NCI-H460 (cell line): ENCODE results near the gene GTPBP3. TPM values are rescaled to one million over a fixed set of nuclear protein-coding genes. Genes with fewer than 3 reads are reported as not detected.
"Not testable (repeated sequence)": the region's sequence is repeated elsewhere in the genome, so short reads cannot be mapped to it uniquely, and the experiment has no call there.

Experiments used
- DNase-seq: peaks from one replicate; pipeline ENCODE4 v3.0.0-alpha.2; 2016; ENCODE audit warnings: low read depth; ENCODE audit errors: extremely low read depth
- polyA plus RNA-seq: library from polyadenylated mRNA; depleted of rRNA; stranded (reverse); fragments of >200 nt; gene quantifications from 2 replicates; pipeline ENCODE4 v1.2.3, GENCODE V29; 2014; cell fraction: nucleus; rRNA removed
- total RNA-seq: library from RNA; depleted of rRNA; stranded (reverse); fragments of >200 nt; shearing (Covaris generic); gene quantifications from 2 replicates; pipeline ENCODE4 v1.2.3, GENCODE V29; 2014; rRNA removed

Gene GTPBP3, protein sequence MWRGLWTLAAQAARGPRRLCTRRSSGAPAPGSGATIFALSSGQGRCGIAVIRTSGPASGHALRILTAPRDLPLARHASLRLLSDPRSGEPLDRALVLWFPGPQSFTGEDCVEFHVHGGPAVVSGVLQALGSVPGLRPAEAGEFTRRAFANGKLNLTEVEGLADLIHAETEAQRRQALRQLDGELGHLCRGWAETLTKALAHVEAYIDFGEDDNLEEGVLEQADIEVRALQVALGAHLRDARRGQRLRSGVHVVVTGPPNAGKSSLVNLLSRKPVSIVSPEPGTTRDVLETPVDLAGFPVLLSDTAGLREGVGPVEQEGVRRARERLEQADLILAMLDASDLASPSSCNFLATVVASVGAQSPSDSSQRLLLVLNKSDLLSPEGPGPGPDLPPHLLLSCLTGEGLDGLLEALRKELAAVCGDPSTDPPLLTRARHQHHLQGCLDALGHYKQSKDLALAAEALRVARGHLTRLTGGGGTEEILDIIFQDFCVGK
- total RNA-seq: 19.8 and 21.9 TPM in 2 replicates
- 125 and 139 TPM in 2 replicates for polyA plus RNA-seq

DNA sequence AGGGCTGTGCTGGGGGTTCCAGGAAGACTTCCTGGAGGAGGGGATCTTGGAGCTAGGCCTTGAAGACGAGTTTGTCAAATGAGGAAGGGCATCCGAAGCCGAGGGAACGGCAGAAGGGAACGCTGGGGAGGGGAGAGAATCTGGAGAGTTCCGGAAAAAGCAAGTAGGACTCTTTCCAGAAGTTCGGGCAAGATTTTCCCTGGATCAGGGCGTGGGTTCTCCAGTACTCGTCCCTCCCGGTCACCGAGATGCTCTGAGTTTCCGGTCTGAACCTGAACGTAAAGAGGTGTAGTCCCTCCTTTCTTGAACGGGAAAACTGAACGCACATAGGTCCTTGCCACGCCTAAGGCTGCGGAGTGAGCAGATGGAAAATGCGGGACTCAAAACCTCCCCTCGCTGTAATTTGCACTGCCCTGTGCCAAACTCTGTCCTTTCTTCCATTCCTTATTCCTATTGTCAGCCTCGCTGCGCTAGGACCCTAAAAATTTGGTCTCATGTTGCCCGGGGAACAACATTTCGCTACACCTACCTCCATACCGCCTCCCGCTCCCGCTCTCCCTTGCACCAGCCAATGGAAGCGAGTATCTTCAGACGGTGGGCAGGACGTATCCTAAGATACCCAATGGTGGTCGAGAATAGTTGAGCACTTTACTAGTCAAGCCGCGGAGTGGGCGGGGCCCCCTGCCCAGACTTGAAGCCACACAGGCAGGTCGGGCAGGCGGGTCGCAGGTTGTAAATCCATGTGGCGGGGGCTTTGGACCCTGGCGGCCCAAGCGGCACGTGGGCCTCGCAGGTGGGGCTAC is at the start of gene GTPBP3:
GTPBP3 (plus strand) TSS at position 682 of the 803 bp plus-strand sequence; CDS start at position 741, 59 bp downstream.
- DNase-seq: peak; percentile 95

- peak; percentile 36 for DNase-seq
Measured at GRCh38 chr19:17289489-17289888, 47.9 kb upstream of the GTPBP3 start.

GRCh38 chr19:17292301-17293074 is 44.9 kb upstream of the GTPBP3 start:
- peak; percentile 86 for DNase-seq

GRCh38 chr19:17293605-17294004 is 43.7 kb upstream of the GTPBP3 start:
- no peak for DNase-seq

DNA sequence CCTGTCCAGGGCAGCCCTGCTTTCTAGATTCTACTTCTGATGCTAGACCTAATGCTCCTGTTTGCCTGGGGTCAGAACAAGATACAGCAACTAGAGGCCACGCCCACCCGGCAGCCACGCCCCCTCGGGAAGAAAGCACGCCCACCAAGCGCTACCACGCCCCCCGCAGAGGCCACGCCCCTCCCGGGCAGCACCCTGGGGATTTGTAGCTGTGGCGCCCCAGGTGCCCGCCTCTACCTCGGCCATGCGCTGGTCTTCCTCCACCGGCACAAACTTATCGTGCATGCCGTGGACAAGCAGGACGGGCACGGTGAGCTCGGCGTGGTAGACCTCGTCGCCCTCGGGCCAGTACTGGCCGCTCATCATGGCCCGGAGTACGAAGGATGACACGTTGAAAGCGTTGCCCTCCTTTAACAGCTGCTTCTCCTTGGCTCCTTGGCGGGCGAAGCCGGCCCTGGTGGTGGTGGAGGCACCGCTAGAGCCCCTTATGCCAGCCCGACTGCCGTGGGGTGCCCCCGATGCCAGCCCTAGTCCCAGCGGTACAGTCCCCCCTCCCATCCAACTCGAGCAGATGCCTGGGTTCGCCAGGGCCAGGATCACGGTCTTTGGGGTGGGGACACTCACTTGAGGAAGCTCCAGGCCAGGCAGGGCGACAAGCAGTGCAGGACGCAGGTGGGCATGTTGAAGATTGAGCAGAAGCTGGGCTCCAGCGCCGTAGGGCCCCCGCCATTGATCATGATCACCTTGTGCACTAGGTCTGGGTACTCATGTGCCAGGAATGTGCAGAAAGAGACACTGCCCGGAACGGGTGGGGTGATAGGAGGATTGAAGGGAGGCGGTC is 43.1 kb upstream of the GTPBP3 start:
- DNase-seq: peak; percentile 37

- not testable (repeated sequence) for DNase-seq
Measured at GRCh38 chr19:17295551-17295950, 41.8 kb upstream of the GTPBP3 start.

DNA sequence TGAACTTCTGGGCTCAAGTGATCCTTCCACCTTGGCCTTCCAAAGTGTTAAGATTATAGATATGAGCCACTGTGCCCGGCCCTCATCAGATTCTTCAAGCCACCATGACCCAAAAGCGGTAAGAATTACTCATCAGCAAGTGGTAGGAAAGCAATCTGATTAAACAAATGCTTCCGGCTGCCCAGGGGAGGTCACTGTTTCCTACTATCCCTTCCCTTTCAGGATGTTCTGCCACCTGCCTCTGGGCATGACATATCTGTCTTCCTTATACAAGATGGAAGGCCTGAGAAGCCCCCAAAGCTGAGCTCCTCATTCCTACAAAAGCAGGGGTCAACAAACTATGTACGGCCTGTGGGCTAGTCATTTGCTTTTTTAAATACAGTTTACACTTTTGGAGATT is 41.1 kb upstream of the GTPBP3 start:
- DNase-seq: no peak

DNA sequence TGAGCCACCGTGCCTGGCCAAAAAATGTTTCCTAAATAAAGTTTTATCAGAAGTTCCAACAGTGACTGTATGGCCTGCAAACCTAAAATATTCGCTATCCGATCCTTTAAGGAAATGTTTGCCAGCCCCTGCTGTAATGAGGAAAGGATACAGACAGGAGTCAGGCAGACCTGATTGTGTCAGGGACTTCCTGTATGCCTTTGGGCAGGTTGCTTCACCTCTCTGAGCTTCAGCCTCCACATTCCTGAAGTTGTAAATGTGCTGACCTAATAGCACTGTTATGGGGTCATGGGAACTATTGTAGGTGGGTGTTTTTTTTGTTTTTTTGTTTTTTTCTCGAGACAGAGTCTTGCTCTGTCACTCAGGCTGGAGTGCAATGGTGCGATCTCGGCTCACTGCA is 40.4 kb upstream of the GTPBP3 start:
- no peak for DNase-seq

GRCh38 chr19:17300992-17301619 is 36.2 kb upstream of the GTPBP3 start:
- DNase-seq: no peak

GRCh38 chr19:17302391-17303166 is 34.8 kb upstream of the GTPBP3 start:
- DNase-seq: no peak

DNA sequence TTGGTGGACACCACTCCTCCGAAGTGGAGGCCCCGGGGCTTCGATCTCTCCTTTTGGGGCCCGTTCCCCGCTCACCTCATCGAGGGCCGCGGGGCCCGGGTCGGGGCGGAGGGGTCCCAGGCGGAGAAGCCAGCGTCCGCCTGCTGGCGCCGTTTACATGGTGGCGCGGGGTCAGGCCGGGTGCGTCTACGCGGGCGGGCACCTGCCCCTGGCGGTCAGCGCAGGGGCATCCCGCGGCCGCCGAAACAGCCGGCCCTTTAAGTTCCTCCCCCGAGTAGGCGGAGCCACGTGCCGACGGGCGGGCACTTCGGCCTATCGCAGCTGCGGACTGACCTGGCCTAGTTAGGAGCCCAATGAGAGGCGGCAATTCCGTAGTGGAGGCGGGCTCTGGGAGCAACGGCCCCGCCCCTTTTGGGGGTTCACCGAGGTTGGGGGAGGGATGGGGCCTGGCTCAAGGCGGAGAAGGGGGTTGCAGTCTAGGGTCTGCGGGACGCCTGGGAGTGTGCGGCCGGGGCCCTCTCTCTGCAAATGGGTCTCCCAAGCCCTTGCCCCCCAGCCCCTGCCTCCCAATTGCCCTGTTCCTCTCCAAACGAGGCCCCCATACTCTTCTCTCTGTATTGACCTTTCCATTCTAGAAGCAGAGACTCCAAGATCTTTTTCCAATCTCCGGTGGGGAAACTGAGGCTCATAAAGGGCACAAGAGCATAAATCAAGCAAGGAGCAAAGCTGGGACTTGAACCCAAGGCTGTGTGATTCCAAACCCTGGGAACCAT is 34.0 kb upstream of the GTPBP3 start, which contains the start of gene ABHD8:
ABHD8 (minus strand) TSS at position 259 of the 773 bp plus-strand sequence. CDS start 1,809 bp downstream, outside the sequence.
- peak; percentile 86 for DNase-seq

DNA sequence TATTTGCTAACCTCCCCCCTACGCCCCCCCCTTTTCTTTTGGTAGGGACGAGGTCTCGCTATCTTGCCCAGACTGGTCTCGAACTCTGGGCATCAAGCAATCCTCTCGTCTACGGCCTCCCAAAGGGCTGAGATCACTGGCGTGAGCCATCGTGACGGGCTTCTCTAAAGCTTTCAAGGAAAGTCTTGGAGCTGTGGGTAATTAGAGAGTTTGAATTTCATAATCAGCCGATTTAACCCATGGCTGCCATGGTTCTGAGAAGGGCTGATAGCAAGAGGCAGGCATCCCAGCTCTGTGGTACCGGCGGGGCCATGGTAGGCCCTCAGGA is 33.4 kb upstream of the GTPBP3 start:
- DNase-seq: no peak

- DNase-seq: no peak
Measured at GRCh38 chr19:17304386-17305215, 32.8 kb upstream of the GTPBP3 start.

DNA sequence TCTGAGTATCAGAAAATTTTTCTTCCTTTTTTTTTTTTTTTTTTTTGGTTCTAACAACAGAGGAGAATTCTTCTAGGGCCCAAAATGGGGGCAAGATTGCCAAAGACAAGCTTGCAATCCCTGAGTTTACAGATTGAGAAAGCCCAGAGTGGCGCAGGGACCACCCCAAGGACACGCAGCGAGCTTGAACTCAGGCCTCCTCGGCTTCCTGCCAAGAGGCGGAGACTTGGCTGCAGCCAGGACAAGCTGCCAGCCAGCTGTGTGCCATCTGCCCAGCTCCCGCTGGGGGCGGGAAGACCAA is 32.2 kb upstream of the GTPBP3 start:
- no peak for DNase-seq

GRCh38 chr19:17305517-17306284 is 31.7 kb upstream of the GTPBP3 start, which contains the start of gene MRPL34:
Gene MRPL34 (plus strand): TSS chr19:17305872. CDS start chr19:17305893, 21 bp downstream.
- DNase-seq: peak; percentile 97

DNA sequence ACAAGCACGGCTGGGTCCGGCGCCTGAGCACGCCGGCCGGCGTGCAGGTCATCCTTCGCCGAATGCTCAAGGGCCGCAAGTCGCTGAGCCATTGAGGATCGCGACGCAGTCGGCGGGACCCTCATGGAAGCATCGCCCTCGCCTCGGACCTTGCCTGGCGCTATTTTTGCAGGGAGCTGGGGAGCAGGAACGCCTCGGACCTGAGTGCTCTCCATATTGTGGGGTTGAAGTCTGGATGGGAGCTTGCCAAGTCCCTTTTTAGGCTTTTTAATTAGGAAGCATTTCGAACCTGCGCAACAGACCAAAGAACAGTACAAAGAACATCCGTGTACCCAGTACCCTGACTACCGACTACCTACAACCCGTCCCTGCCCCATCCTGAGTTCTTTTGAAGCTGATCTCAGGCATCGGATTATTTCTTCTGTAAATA is 31.1 kb upstream of the GTPBP3 start:
- DNase-seq: no peak
